Measurements from ENCODE around the gene TOE1. TPM values are rescaled to one million over a fixed set of nuclear protein-coding genes. Genes with fewer than 3 reads are reported as not detected.

Gene TOE1
- total and polyA plus RNA-seq, 4 donors = 6.9 to 10.6 (median 8.3) TPM

- Histone ChIP-seq H3K36me3 (ENCODE audit: control insufficient read depth in 1 of 2, insufficient read depth in 2 of 2, low read length in 1 of 2) (no peaks in the 10 kb centered on the region), H3K27ac (ENCODE audit: low read depth in 1 of 2, low read length in 2 of 2) (no peak overlapping the region), H3K27me3 (ENCODE audit: control insufficient read depth in 1 of 2, insufficient read depth in 2 of 2, low read length in 1 of 2) (no peaks in the 10 kb centered on the region), H3K9me3 (ENCODE audit: control insufficient read depth, low read length) (no peaks in the 10 kb centered on the region), H3K4me3 (ENCODE audit: low read length in 2 of 2) (no peak overlapping the region), H3K4me1 (ENCODE audit: control insufficient read depth in 1 of 2, insufficient read depth in 2 of 2, low read length in 2 of 2) (no peaks in the 10 kb centered on the region)
- WGBS, 2 donors = 92 to 93% methylated on average over 4 of the region's 4 CpGs
- DNase-seq = no peak
- no peak for ATAC-seq (ENCODE audit: low FRiP score)
- intact Hi-C loops (cut with DNase I) = no loop called here
These were observed 20.2 kb upstream of the TOE1 start for GRCh38 chr1:45319761-45320160.

GRCh38 chr1:45321444-45321843 is 18.5 kb upstream of the TOE1 start:
- ATAC-seq (ENCODE audit: low FRiP score) = no peak
- Histone ChIP-seq H3K27ac (ENCODE audit: low read depth in 1 of 2, low read length in 2 of 2) (no peak overlapping the region), H3K4me1 (ENCODE audit: control insufficient read depth in 1 of 2, insufficient read depth in 2 of 2, low read length in 2 of 2) (no peaks in the 10 kb centered on the region), H3K27me3 (ENCODE audit: control insufficient read depth in 1 of 2, insufficient read depth in 2 of 2, low read length in 1 of 2) (no peaks in the 10 kb centered on the region), H3K9me3 (ENCODE audit: control insufficient read depth, low read length) (no peaks in the 10 kb centered on the region), H3K36me3 (ENCODE audit: control insufficient read depth in 1 of 2, insufficient read depth in 2 of 2, low read length in 1 of 2) (no peaks in the 10 kb centered on the region), H3K4me3 (ENCODE audit: low read length in 2 of 2) (no peak overlapping the region)
- DNase-seq = no peak
- 83 to 84% methylated on average over 5 of the region's 5 CpGs for WGBS, 2 donors
- intact Hi-C loops (cut with DNase I) = no loop called here

- no peaks in the 10 kb centered on the region for H3K36me3 ChIP-seq (ENCODE audit: control insufficient read depth in 1 of 2, insufficient read depth in 2 of 2, low read length in 1 of 2)
- 71 to 77% methylated on average over 10 of the region's 10 CpGs for WGBS, 2 donors
- DNase-seq (no peak), ATAC-seq (ENCODE audit: low FRiP score) (no peak)
- intact Hi-C loops (cut with DNase I) = no loop called here
- H3K27ac ChIP-seq (ENCODE audit: low read depth in 1 of 2, low read length in 2 of 2) = no peak overlapping the region
- H3K9me3 ChIP-seq (ENCODE audit: control insufficient read depth, low read length) = no peaks in the 10 kb centered on the region
- H3K27me3 ChIP-seq (ENCODE audit: control insufficient read depth in 1 of 2, insufficient read depth in 2 of 2, low read length in 1 of 2) = no peaks in the 10 kb centered on the region
- no peak overlapping the region for H3K4me3 ChIP-seq (ENCODE audit: low read length in 2 of 2)
- no peaks in the 10 kb centered on the region for H3K4me1 ChIP-seq (ENCODE audit: control insufficient read depth in 1 of 2, insufficient read depth in 2 of 2, low read length in 2 of 2)
These were observed 17.4 kb upstream of the TOE1 start for GRCh38 chr1:45322486-45323040.

- DNase-seq = no peak
- no peaks in the 10 kb centered on the region for H3K4me1 ChIP-seq (ENCODE audit: control insufficient read depth in 1 of 2, insufficient read depth in 2 of 2, low read length in 2 of 2)
- H3K27ac ChIP-seq (ENCODE audit: low read depth in 1 of 2, low read length in 2 of 2) = no peak overlapping the region
- intact Hi-C loops (cut with DNase I) = no loop called here
- no peaks in the 10 kb centered on the region for H3K9me3 ChIP-seq (ENCODE audit: control insufficient read depth, low read length)
- no peaks in the 10 kb centered on the region for H3K27me3 ChIP-seq (ENCODE audit: control insufficient read depth in 1 of 2, insufficient read depth in 2 of 2, low read length in 1 of 2)
- no peak overlapping the region for H3K4me3 ChIP-seq (ENCODE audit: low read length in 2 of 2)
- H3K36me3 ChIP-seq (ENCODE audit: control insufficient read depth in 1 of 2, insufficient read depth in 2 of 2, low read length in 1 of 2) = no peaks in the 10 kb centered on the region
- WGBS, 2 donors = 57 to 61% methylated on average over 6 of the region's 6 CpGs
- ATAC-seq (ENCODE audit: low FRiP score) = no peak
These were observed 14.0 kb upstream of the TOE1 start for GRCh38 chr1:45325851-45326506.

GRCh38 chr1:45326627-45327623 is 13.0 kb upstream of the TOE1 start, which contains the start of gene HPDL:
Gene HPDL, plus strand, starts transcription at chr1:45326895. Its CDS starts 254 bp downstream, at chr1:45327149.
- Histone ChIP-seq H3K4me3 (ENCODE audit: low read length in 2 of 2) (peak within 1 kb of the TSS in 1 of 2 donors; percentile 48), H3K27me3 (ENCODE audit: control insufficient read depth in 1 of 2, insufficient read depth in 2 of 2, low read length in 1 of 2) (no peaks in the 10 kb centered on the region), H3K36me3 (ENCODE audit: control insufficient read depth in 1 of 2, insufficient read depth in 2 of 2, low read length in 1 of 2) (peaks cover 0 to 3% of the 10 kb centered on the region in 2 donors), H3K27ac (ENCODE audit: low read depth in 1 of 2, low read length in 2 of 2) (no peak within 1 kb of the TSS), H3K9me3 (ENCODE audit: control insufficient read depth, low read length) (no peaks in the 10 kb centered on the region), H3K4me1 (ENCODE audit: control insufficient read depth in 1 of 2, insufficient read depth in 2 of 2, low read length in 2 of 2) (no peaks in the 10 kb centered on the region)
- DNase-seq (peak; percentile 72 to 87), ATAC-seq (ENCODE audit: low FRiP score) (peak; percentile 85)
- WGBS, 2 donors = 7 to 8% methylated on average over 69 to 96 of the region's 96 CpGs
- intact Hi-C loops (cut with DNase I) = no loop called here

GRCh38 chr1:45327644-45328515 is 12.1 kb upstream of the TOE1 start:
- no peak for ATAC-seq (ENCODE audit: low FRiP score)

GRCh38 chr1:45328680-45329079 is 11.3 kb upstream of the TOE1 start:
- 78 to 83% methylated on average over 5 of the region's 5 CpGs for WGBS, 2 donors
- no peaks in the 10 kb centered on the region for H3K4me1 ChIP-seq (ENCODE audit: control insufficient read depth in 1 of 2, insufficient read depth in 2 of 2, low read length in 2 of 2)
- ATAC-seq (ENCODE audit: low FRiP score) (no peak), DNase-seq (no peak)
- no peaks in the 10 kb centered on the region for H3K27me3 ChIP-seq (ENCODE audit: control insufficient read depth in 1 of 2, insufficient read depth in 2 of 2, low read length in 1 of 2)
- H3K4me3 ChIP-seq (ENCODE audit: low read length in 2 of 2) = no peak overlapping the region
- H3K9me3 ChIP-seq (ENCODE audit: control insufficient read depth, low read length) = no peaks in the 10 kb centered on the region
- H3K27ac ChIP-seq (ENCODE audit: low read depth in 1 of 2, low read length in 2 of 2) = no peak overlapping the region
- intact Hi-C loops (cut with DNase I) = no loop called here
- peaks cover 0 to 7% of the 10 kb centered on the region in 2 donors for H3K36me3 ChIP-seq (ENCODE audit: control insufficient read depth in 1 of 2, insufficient read depth in 2 of 2, low read length in 1 of 2)

More at GRCh38 chr1:45327644-45328515, 12.1 kb upstream of the TOE1 start:
- 78 to 80% methylated on average over 19 of the region's 19 CpGs for WGBS, 2 donors
- Histone ChIP-seq H3K36me3 (ENCODE audit: control insufficient read depth in 1 of 2, insufficient read depth in 2 of 2, low read length in 1 of 2) (peaks cover 0 to 7% of the 10 kb centered on the region in 2 donors), H3K27ac (ENCODE audit: low read depth in 1 of 2, low read length in 2 of 2) (no peak overlapping the region), H3K27me3 (ENCODE audit: control insufficient read depth in 1 of 2, insufficient read depth in 2 of 2, low read length in 1 of 2) (no peaks in the 10 kb centered on the region), H3K9me3 (ENCODE audit: control insufficient read depth, low read length) (no peaks in the 10 kb centered on the region), H3K4me1 (ENCODE audit: control insufficient read depth in 1 of 2, insufficient read depth in 2 of 2, low read length in 2 of 2) (no peaks in the 10 kb centered on the region), H3K4me3 (ENCODE audit: low read length in 2 of 2) (no peak overlapping the region)
- intact Hi-C loops (cut with DNase I) = no loop called here
- DNase-seq = no peak

GRCh38 chr1:45329445-45329844 is 10.5 kb upstream of the TOE1 start:
- ATAC-seq (ENCODE audit: low FRiP score) (no peak), DNase-seq (no peak)
- intact Hi-C loops (cut with DNase I) = no loop called here
- no peak overlapping the region for H3K4me3 ChIP-seq (ENCODE audit: low read length in 2 of 2)
- H3K27me3 ChIP-seq (ENCODE audit: control insufficient read depth in 1 of 2, insufficient read depth in 2 of 2, low read length in 1 of 2) = no peaks in the 10 kb centered on the region
- H3K27ac ChIP-seq (ENCODE audit: low read depth in 1 of 2, low read length in 2 of 2) = no peak overlapping the region
- WGBS, 2 donors = 72 to 76% methylated on average over 4 of the region's 4 CpGs
- no peaks in the 10 kb centered on the region for H3K9me3 ChIP-seq (ENCODE audit: control insufficient read depth, low read length)
- peaks cover 0 to 9% of the 10 kb centered on the region in 2 donors for H3K36me3 ChIP-seq (ENCODE audit: control insufficient read depth in 1 of 2, insufficient read depth in 2 of 2, low read length in 1 of 2)
- H3K4me1 ChIP-seq (ENCODE audit: control insufficient read depth in 1 of 2, insufficient read depth in 2 of 2, low read length in 2 of 2) = no peaks in the 10 kb centered on the region
